K562 (cell line): ENCODE results near the gene SNRNP70. TPM values are rescaled to one million over a fixed set of nuclear protein-coding genes. Genes with fewer than 3 reads are reported as not detected.

Source experiments
- ARID3B ChIP-seq: fragments of 250-450 bp; sonication (Bioruptor Pico); IDR thresholded peaks from 2 replicates; pipeline ENCODE4 v1.4.0; 2020; ENCODE audit warnings: borderline replicate concordance
- ARNT ChIP-seq, 2 experiments: fragments of 450-650 bp; IDR thresholded peaks; 2 replicates each; pipeline ENCODE4 v1.6.1; 2016; ENCODE audit warnings: mild to moderate bottlenecking in 1 of 2
- C11orf30 ChIP-seq: fragments of 450-650 bp; IDR thresholded peaks from 2 replicates; pipeline ENCODE4 v1.6.1; 2016; ENCODE audit warnings: low read depth, mild to moderate bottlenecking
- CTCF ChIP-seq, 3 experiments: IDR thresholded peaks in 2 of 3; conservative IDR thresholded peaks in 1 of 3; 2 replicates each; pipeline ENCODE4 v1.5.1; 2011 to 2012; ENCODE audit warnings: low read length in 3 of 3, mild to moderate bottlenecking in 3 of 3, control low read depth in 2 of 3, improper control_type of control experiment in 1 of 3, inconsistent platforms in 1 of 3, low read depth in 1 of 3, mixed read lengths in 1 of 3, moderate library complexity in 1 of 3; ENCODE audit not compliant: insufficient read depth in 2 of 3
- DACH1 ChIP-seq: fragments of 450-650 bp; IDR thresholded peaks from 2 replicates; pipeline ENCODE4 v1.6.1; 2018; ENCODE audit not compliant: partially characterized antibody
- ELK3 ChIP-seq: fragments of 450-650 bp; formaldehyde crosslinking; IDR thresholded peaks from 2 replicates; pipeline ENCODE4 v1.4.0; 2020; ENCODE audit warnings: mild to moderate bottlenecking
- JUN ChIP-seq, 2 experiments: sonication (generic) in 1 of 2; formaldehyde crosslinking in 1 of 2; IDR thresholded peaks; 2 replicates each; pipeline versions ENCODE4 v1.6.1 to v1.8.0; 2012 to 2022; ENCODE audit warnings: borderline replicate concordance in 2 of 2, mild to moderate bottlenecking in 2 of 2, improper control_type of control experiment in 1 of 2, low read depth in 1 of 2, low read length in 1 of 2, missing genetic modification reagents in 1 of 2
- KAT8 ChIP-seq: fragments of 450-650 bp; IDR thresholded peaks from 2 replicates; pipeline ENCODE4 v1.6.1; 2016; ENCODE audit warnings: low read depth, mild to moderate bottlenecking
- MAX ChIP-seq: sonication (generic); formaldehyde crosslinking; IDR thresholded peaks from 2 replicates; pipeline ENCODE4 v1.9.0; 2022; ENCODE audit warnings: mild to moderate bottlenecking, missing genetic modification reagents
- NRF1 ChIP-seq, 2 experiments: fragments of 450-650 bp; IDR thresholded peaks in 1 of 2; conservative IDR thresholded peaks in 1 of 2; 2 replicates each; pipeline ENCODE4 v1.6.1; 2014; ENCODE audit warnings: mild to moderate bottlenecking in 2 of 2
- POLR3A ChIP-seq: IDR thresholded peaks from 2 replicates; pipeline ENCODE4 v1.6.1; 2011; ENCODE audit warnings: borderline replicate concordance, mild to moderate bottlenecking, moderate library complexity; ENCODE audit not compliant: insufficient read length, insufficient read depth; ENCODE audit errors: extremely low read depth
- SAFB2 ChIP-seq: fragments of 200-400 bp; formaldehyde crosslinking; IDR thresholded peaks from 2 replicates; pipeline ENCODE4 v1.6.1; 2018; ENCODE audit warnings: borderline replicate concordance, low read length, low read depth, moderate library complexity; ENCODE audit not compliant: severe bottlenecking
- SIN3A ChIP-seq, 2 experiments: fragments of 150-350 bp in 1 of 2; IDR thresholded peaks; 2 replicates each; pipeline ENCODE4 v1.6.1; 2011 to 2016; ENCODE audit warnings: borderline replicate concordance in 2 of 2, low read depth in 2 of 2, low read length in 2 of 2, mild to moderate bottlenecking in 2 of 2, moderate library complexity in 2 of 2; ENCODE audit not compliant: control insufficient read depth in 1 of 2
- UBTF ChIP-seq, 2 experiments: IDR thresholded peaks; 2 replicates each; pipeline ENCODE4 v1.6.1; 2012; ENCODE audit warnings: improper control_type of control experiment in 2 of 2, low read depth in 2 of 2, low read length in 2 of 2, borderline replicate concordance in 1 of 2
- ZFP36 ChIP-seq: fragments of 150-350 bp; IDR thresholded peaks from 2 replicates; pipeline ENCODE4 v1.6.1; 2018; ENCODE audit warnings: low read length, low read depth; ENCODE audit not compliant: partially characterized antibody
- ZNF274 ChIP-seq: IDR thresholded peaks from 2 replicates; pipeline ENCODE4 v1.6.1; 2011; ENCODE audit warnings: low read depth, mild to moderate bottlenecking, low read length, moderate library complexity, borderline replicate concordance
- ZNF444 ChIP-seq: fragments of 250-450 bp; sonication (Bioruptor Pico); IDR thresholded peaks from 2 replicates; pipeline ENCODE4 v1.4.0; 2020; ENCODE audit warnings: mild to moderate bottlenecking, moderate library complexity
- ZNF57 ChIP-seq: fragments of 450-650 bp; formaldehyde crosslinking; IDR thresholded peaks from 2 replicates; pipeline ENCODE4 v1.4.0; 2020; ENCODE audit warnings: mild to moderate bottlenecking, moderate library complexity
- polyA plus RNA-seq, 8 experiments: library from polyadenylated mRNA; depleted of rRNA in 4 of 8; stranded (reverse) in 5 of 8; unstranded in 3 of 8; fragments of >200 nt; fragmentation: Nextera tagmentation in 2 of 8; fragmentation: Illumina TruSeq in 1 of 8; extraction: Ambion mirVana in 2 of 8; extraction: Trizol in 1 of 8; gene quantifications; 2 replicates each; pipeline versions ENCODE4 v1.2.1 to v1.2.3, GENCODE V29; 2011 to 2014; ENCODE audit warnings: inconsistent platforms in 1 of 8, missing spikeins in 1 of 8
- total RNA-seq, 7 experiments: library from RNA; depleted of rRNA in 6 of 7; stranded (reverse); fragments of >200 nt in 6 of 7; fragmentation: Illumina TruSeq in 2 of 7; extraction: Trizol in 2 of 7; gene quantifications; 2 replicates each; pipeline versions ENCODE4 v1.2.1 to v1.2.3, GENCODE V29; 2011 to 2021; ENCODE audit warnings: low replicate concordance in 1 of 7

SNRNP70 gene
- total and polyA plus RNA-seq, 9 of the 15 experiments (the other 6 are each of a cell fraction or from before 2014, with no cell fraction given) = 2.8 to 496 (median 136) TPM

- TF ChIP-seq DACH1 (no peak), ZNF274 (no peak), POLR3A (no peak), SIN3A (IDR thresholded peaks at IDR 0.05; ENCODE audit: borderline replicate concordance in 2 of 2, control insufficient read depth in 1 of 2, low read depth in 2 of 2, low read length in 2 of 2) (peak in 1 of 2 experiments; percentile 40; a peak in 1 of 4 replicates), ELK3 (CRISPR knock-in tag) (no peak), JUN (IDR thresholded peaks at IDR 0.05; ENCODE audit: borderline replicate concordance, low read depth, low read length) (no peak), JUN (CRISPR knock-in tag; IDR thresholded peaks at IDR 0.05; ENCODE audit: borderline replicate concordance) (no peak), NRF1 (conservative IDR thresholded peaks at IDR 0.05 in 1 of 2, IDR thresholded peaks at IDR 0.05 in 1 of 2) (peak in 1 of 2 experiments; percentile 37; a peak in 2 of 4 replicates), ARNT (IDR thresholded peaks at IDR 0.05) (no peak), ZNF57 (CRISPR knock-in tag) (no peak), UBTF (IDR thresholded peaks at IDR 0.05; ENCODE audit: borderline replicate concordance in 1 of 2, low read depth in 2 of 2, low read length in 2 of 2) (0 out of 4 replicates have a peak, but pooled peaks of 1 of the 2 experiments have one; percentile 16), CTCF (IDR thresholded peaks at IDR 0.05 in 2 of 3, conservative IDR thresholded peaks at IDR 0.05 in 1 of 3; ENCODE audit: insufficient read depth in 2 of 3, low read depth in 1 of 3, low read length in 3 of 3) (0 out of 6 replicates have a peak, but pooled peaks of 1 of the 3 experiments have one; percentile 7), ZNF444 (CRISPR knock-in tag) (no peak), KAT8 (no peak), SAFB2 (no peak), ZFP36 (no peak), C11orf30 (no peak), ARID3B (CRISPR knock-in tag) (no peak), MAX (0 out of 2 replicates have a peak, but pooled peaks have one; percentile 39)
Measured at GRCh38 chr19:49114630-49115363, 29.5 kb downstream of the SNRNP70 start (continued).
